HuH-7 (cell line): Measurements from ENCODE around the gene TMCC1.
A peak's percentile ranks its signal among the peaks of the same experiment; 100 is the strongest.
"Not testable (repeated sequence)": the region's sequence is repeated elsewhere in the genome, so short reads cannot be mapped to it uniquely, and the experiment has no call there.

ENCODE experiments used
- DNase-seq: peaks from one replicate; pipeline ENCODE4 v3.0.0; 2011; ENCODE audit warnings: low spot score

TMCC1 gene

DNA sequence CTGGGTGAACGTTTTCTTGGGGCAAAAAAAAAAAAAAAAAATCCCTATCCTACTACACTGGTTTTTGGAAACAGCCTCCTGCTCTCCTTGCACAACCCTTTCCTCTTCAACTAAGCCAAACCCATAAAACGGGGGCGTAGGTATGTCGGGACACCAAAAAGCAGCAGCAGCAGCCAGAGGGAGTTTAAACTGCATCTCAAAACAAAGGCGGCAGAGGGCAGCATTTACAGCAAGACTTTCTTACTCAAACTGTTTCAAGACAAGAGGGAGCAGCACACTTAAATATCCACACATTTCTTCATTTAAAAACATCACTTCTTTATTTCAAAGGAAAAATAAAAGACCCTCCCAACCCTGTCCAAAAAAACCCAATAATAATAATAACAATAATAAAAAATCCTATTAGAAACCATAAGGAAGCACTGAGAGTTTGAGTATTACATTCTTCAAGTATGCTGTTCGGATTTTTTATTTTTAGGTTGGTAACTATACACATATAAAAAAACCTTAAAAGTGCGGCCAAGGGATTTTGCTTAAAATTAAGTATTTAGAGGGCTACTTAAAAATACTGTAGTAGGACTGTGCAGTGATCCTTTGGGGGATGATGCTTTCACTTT lies 243.1 kb downstream of the TMCC1 start:
- DNase-seq, result peak; percentile 34

DNA sequence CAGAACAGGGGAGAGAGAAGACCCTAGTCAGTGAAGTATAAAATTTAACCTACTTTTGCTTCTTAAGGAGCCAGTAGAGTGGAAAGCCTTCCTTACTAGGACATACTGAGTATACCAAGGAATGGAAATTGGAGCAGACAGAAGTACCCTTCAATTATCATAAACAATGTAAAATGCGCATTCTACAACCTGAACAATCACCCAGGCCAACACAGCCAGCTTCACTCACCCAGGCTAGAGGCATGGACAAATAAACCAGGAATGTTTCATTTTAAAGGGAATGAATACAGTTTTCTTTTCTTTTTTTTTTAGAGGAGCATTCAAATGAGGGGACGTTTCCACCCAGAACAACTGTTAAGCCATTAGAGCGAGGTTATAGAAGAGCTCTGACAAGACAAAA lies 245.1 kb downstream of the TMCC1 start:
- DNase-seq, result no peak

GRCh38 chr3:129645286-129645685 lies 248.2 kb downstream of the TMCC1 start:
- no peak for DNase-seq

- DNase-seq, result no peak
These were observed 248.7 kb downstream of the TMCC1 start for GRCh38 chr3:129644836-129645235.

DNA sequence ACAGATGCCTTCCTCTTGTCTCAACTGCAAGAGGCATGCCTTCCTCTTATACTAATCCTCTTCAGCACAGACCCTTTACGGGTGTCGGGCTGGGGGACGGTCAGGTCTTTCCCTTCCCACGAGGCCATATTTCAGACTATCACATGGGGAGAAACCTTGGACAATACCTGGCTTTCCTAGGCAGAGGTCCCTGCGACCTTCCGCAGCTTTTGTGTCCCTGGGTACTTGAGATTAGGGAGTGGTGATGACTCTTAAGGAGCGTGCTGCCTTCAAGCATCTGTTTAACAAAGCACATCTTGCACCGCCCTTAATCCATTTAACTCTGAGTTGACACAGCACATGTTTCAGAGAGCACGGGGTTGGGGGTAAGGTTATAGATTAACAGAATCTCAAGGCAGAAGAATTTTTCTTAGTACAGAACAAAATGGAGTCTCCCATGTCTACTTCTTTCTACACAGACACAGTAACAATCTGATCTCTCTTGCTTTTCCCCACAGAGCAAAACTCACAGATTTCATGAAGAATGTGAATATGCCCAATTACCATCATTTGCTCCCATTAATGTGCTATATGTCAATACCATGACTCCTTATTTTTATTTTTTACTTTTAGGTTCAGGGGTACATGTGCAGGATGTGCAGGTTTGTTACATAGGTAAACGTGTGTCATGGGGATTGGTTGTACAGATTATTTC lies 251.8 kb downstream of the TMCC1 start:
- DNase-seq, result not testable (repeated sequence)

- DNase-seq, result not testable (repeated sequence)
These were observed 252.5 kb downstream of the TMCC1 start for GRCh38 chr3:129640985-129641384.

DNA sequence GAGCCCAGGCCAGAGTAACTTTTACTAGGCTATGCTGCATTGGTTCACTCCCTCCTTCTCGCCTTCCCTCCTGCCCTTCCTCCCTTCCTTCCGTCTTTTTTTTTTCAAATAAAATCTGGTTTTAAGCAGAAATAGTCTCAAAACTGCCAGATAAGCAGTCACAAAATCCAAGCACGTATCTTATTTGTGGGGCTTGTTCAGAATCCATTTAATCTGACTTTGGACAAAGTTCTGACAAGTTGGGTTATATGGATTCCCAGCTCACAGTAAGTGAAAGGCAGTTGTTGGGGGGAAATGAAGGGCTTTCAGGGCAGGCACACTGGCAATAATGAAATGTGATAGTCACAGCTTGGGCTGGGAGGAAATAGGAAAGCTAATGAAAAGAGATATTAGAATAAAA lies 255.0 kb downstream of the TMCC1 start:
- DNase-seq, result no peak

GRCh38 chr3:129636082-129636481 lies 257.4 kb downstream of the TMCC1 start:
- DNase-seq, result no peak

- DNase-seq, result no peak
These were observed 257.9 kb downstream of the TMCC1 start for GRCh38 chr3:129635656-129636055.

- no peak for DNase-seq
These were observed 259.6 kb downstream of the TMCC1 start for GRCh38 chr3:129633751-129634481.

- DNase-seq, result no peak
These were observed 260.5 kb downstream of the TMCC1 start for GRCh38 chr3:129632977-129633376.

DNA sequence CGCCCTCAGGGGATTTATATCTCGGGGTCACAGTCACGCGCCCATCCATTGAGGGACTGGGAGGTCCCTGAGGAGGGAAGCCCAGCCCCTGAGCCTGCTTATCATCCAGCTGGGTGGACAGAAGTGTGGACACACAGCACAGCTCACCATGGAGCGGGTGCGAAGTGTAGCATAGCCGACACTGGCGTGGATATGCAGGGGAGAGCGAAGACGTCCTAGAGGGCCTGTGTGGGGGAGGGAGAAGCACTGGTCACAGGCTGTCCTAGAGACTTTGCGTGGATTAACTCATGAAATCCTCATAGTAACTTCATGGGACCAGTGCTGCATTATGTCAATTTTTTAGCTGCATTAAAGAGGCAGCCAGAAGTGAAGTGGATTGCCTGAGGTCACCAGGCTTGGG lies 261.0 kb downstream of the TMCC1 start:
- DNase-seq, result no peak

GRCh38 chr3:129632056-129632455 lies 261.5 kb downstream of the TMCC1 start:
- no peak for DNase-seq

DNA sequence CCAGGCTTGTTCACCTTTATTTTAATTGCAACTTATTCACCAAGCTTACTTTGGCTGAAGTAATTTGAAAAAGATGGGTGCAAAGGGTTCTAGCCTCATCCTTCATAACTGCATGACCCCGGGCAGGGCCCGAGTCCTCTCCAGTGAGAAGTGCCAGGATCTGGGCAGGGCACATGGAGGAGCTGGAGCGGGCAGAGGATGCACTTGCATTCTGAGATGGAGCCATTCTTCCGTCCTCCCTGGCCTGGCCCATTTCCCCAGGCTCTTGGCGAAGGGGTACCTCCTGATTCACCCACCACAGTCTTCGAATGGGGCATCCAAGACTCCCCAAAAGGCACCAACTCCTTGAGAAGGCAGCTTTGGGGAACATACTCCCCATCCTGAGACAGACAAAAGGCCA lies 264.5 kb downstream of the TMCC1 start:
- no peak for DNase-seq

GRCh38 chr3:129628169-129628522 lies 265.4 kb downstream of the TMCC1 start:
- DNase-seq, result no peak

DNA sequence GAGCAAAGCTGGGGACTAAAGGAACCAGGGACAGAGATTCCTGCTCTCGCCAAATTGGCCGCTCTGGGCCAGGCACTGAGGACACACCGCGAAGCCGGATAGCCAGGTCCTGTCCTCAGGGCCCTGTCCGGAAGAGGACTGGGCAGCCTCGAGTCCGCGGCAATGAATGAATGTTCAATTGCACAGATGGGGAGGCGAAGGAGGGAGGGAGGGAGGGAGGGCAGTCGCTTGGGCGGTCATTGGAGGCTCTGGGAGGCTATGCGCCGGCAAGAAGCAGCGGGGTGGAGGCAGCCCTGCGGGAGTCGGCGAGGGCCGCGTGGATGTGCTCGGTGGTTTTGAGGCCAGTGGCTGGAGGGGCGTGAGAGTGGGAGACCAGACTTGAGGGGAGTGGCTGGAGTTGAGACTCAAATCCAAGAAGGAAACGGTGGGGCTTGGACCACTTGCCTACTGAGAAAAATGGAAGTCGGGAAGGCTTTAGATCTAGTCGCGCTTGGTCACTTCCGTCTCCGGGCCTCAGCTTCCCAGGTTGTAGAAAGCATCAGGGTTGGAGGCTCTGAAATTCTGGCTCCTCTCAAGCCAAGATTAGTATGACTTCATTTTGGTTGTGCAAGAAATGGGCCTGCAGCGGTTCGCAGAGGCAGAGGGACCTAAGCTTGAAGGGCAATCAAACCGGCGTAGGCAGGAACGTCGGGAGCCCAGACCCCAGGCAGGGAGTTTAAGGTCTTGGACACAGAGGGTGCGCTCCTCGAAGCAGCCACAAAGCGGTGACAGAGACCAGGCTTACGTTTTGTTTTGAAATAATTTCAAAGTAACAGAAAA lies 266.0 kb downstream of the TMCC1 start:
- DNase-seq, result peak; percentile 91

DNA sequence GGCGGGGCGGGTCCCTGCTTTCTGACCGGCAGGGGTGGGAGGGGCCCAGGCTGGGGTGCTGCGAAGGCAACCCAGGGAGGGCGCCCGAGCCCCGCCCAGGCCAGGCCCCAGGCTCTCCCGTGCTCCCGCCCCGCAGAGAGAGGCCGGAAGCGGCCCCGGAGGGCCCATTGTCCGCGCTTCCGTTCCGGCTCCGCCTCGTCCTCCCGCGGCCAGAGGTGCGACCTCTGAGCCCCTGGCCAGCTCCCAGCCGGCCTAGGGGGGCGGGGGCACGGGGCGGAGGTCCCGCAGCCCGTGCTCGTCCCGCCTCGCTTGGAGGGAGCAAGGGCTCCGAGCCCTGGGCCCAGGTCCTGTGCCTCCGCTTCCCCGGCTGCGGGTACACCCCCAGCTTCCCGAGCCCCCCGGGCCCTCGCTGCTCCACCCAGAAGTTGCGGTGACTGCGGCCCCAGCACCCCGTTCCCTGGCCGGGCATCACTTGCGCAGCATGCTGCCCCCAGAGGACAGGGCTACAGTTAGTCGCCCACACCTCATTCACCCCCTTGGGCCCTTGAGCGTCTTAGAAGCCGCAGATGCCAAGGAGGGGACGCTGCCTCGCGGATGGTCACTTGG lies 266.7 kb downstream of the TMCC1 start:
- DNase-seq, result peak; percentile 98

- peak; percentile 94 for DNase-seq
These were observed 268.2 kb downstream of the TMCC1 start for GRCh38 chr3:129625072-129625874.

DNA sequence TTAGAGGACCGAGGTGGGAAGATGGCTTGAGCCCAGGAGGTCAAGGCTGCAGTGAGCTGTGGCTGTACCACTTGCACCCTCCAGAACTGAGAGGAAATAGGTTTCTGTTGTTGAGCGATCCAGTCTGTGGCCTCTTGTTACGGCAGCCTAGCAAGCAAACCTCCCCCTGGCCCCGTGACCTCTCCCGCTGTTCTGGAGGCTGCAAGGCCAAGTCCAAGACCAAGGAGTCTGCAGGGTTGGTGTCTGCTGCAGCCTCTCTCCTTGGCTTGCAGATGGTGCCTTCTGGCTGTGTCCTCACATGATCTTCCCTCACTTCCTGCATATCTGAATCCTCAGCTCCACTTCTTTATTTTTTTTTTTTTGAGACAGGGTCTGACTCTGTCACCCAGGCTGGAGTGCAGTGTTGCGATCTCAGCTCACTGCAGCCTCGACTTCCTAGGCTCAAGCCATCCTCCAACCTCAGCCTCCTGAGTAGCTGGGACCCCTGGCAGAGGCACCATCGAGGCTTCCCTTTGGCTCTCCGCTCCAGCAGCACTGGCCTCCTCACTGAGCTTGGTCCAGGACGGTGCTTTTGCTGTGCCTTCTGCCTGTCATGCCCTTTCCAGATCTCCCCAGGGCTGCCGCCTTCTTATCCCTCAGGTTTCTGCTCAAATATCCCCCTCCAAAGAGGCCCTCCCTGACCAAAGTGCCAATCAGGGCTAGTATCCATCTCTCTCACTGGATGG lies 269.0 kb downstream of the TMCC1 start:
- DNase-seq, result no peak

DNA sequence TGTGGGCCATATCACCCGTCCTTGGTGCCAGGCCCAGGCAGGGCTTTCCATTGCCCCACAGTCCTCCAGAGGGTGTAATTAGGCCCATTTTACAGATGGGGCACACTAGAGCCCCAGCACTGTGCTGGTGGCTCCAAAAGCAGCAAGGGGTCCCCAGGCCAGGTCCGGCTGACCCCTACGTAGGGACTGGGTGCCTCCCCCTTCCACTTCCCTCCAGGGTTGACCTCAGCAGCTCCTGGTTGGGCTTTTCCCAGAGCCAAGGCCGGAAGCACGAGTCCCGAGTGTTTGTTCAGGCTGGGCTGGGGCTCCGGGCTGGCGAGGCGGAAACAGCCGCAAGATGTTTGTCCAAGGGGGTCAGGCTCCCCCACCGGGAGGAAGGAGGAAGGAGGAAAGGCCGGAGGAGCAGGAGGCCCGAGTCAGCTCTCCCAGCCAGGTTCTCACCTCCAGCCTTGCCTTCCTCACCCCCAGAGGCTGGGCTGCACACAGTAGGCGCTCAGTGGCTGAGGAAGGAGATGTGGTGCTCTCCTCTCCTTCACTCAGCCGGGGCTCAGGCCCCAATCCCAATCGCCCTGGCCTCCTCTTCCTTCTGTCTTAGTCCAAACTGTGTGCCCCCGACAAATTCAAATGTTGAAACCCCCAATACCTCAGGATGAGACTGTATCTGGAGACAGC lies 269.9 kb downstream of the TMCC1 start:
- DNase-seq, result no peak
